GM12878 (cell line): Measurements from ENCODE around the gene PARS2. TPM values are rescaled to one million over a fixed set of nuclear protein-coding genes. Genes with fewer than 3 reads are reported as not detected.
A peak's percentile ranks its signal among the peaks of the same experiment; 100 is the strongest.

ENCODE experiments used
- ATAC-seq: fragments of 200-7000 bp; cut with Tn5 transposase; 3 replicates; pipeline ENCODE4 v1.9.1; 2020; ENCODE audit warnings: mild to moderate bottlenecking, moderate library complexity
- BruUV-seq: library from RNA; stranded (reverse); fragments of 400-500 nt; replicated peaks from 2 replicates; lab custom pipeline; 2021; lab: Mats Ljungman, UMichigan
- CTCF ChIA-PET: fragments of 300-600 bp; sonication (Branson Sonifier 250); formaldehyde crosslinking; extraction: SDS; loops from one replicate; lab custom pipeline; 2021; ENCODE audit warnings: inconsistent platforms; lab: Yijun Ruan, JAX
- POLR2A ChIA-PET: fragments of 350-600 bp; formaldehyde crosslinking; extraction: SDS; loops from one replicate; lab custom pipeline; 2021; ENCODE audit warnings: inconsistent platforms; lab: Charles Lee
- RAD21 ChIA-PET: fragments of 300-600 bp; sonication (Branson Sonifier 250); formaldehyde crosslinking; loops from one replicate; lab custom pipeline; 2023; ENCODE audit warnings: antibody characterized with exemption; ENCODE audit not compliant: unreplicated experiment; lab: Charles Lee
- SMC1A ChIA-PET: fragments of 300-600 bp; sonication (Branson Sonifier 250); formaldehyde crosslinking; loops from one replicate; lab custom pipeline; 2023; ENCODE audit not compliant: unreplicated experiment, uncharacterized antibody; lab: Charles Lee
- DNase-seq: peaks from one replicate; pipeline ENCODE4 v3.0.0-alpha.2; 2011; ENCODE audit warnings: low read depth, low spot score
- FAIRE-seq: peaks from 3 replicates; lab custom pipeline; 2011; peaks lifted over from hg19 to GRCh38; lab: Jason Lieb, UNC
- H2AFZ ChIP-seq: 2 replicates; pipeline ENCODE4 v1.6.0; 2011; ENCODE audit warnings: low read depth, low read length, control low read depth; ENCODE audit not compliant: control insufficient read depth
- H3K27ac ChIP-seq: 2 replicates; pipeline ENCODE4 v1.5.1; 2011; ENCODE audit warnings: control low read depth; ENCODE audit not compliant: control insufficient read depth, insufficient read depth
- H3K27me3 ChIP-seq, 2 experiments: replicated peaks in 1 of 2; 2 replicates each; pipeline versions ENCODE4 v1.6.0 to v1.6.1; 2011; ENCODE audit warnings: low read length in 1 of 2; ENCODE audit not compliant: control insufficient read depth in 2 of 2, insufficient read depth in 2 of 2
- H3K36me3 ChIP-seq, 2 experiments: 2 replicates each; pipeline ENCODE4 v1.5.1; 2011; ENCODE audit warnings: low read length in 1 of 2; ENCODE audit not compliant: control insufficient read depth in 2 of 2, insufficient read depth in 2 of 2
- H3K4me1 ChIP-seq: 2 replicates; pipeline ENCODE4 v1.6.1; 2011; ENCODE audit warnings: mild to moderate bottlenecking, low read length, moderate library complexity, mixed read lengths; ENCODE audit not compliant: control insufficient read depth, insufficient read depth
- H3K4me2 ChIP-seq: 2 replicates; pipeline ENCODE4 v1.6.0; 2011; ENCODE audit warnings: control low read depth; ENCODE audit not compliant: control insufficient read depth, insufficient read depth
- H3K4me3 ChIP-seq: fragments of 200-600 bp; sonication (generic); 2 replicates; pipeline ENCODE4 v1.5.1; 2016
- H3K79me2 ChIP-seq: 2 replicates; pipeline ENCODE4 v1.6.0; 2011; ENCODE audit warnings: low read length; ENCODE audit not compliant: control insufficient read depth, insufficient read depth
- H3K9ac ChIP-seq: 2 replicates; pipeline ENCODE4 v1.8.0; 2011; ENCODE audit warnings: low read length, control low read depth, mixed read lengths; ENCODE audit not compliant: control insufficient read depth, insufficient read depth
- H3K9me3 ChIP-seq: replicated peaks from 3 replicates; pipeline ENCODE4 v1.5.1; 2011; ENCODE audit warnings: mild to moderate bottlenecking, low read length; ENCODE audit not compliant: control insufficient read depth, insufficient read depth
- H4K20me1 ChIP-seq: 2 replicates; pipeline ENCODE4 v1.6.0; 2011; ENCODE audit not compliant: control insufficient read depth, insufficient read depth
- CBX3 ChIP-seq: fragments of 200-600 bp; sonication (generic); IDR thresholded peaks from 2 replicates; pipeline ENCODE4 v1.6.1; 2016; ENCODE audit warnings: low read depth, borderline replicate concordance
- WGBS: methylation state at CpG from one replicate; pipeline ENCODE4 v1.1.6; 2016; ENCODE audit warnings: low lambda C conversion rate; ENCODE audit not compliant: insufficient replicate concordance, insufficient coverage; ENCODE audit errors: missing lambda C conversion rate; 5-methylcytosine and 5-hydroxymethylcytosine counted together
- in situ Hi-C: fragments of 300-500 bp; cut with MboI; formaldehyde crosslinking; loops from 9 replicates; pipeline ENCODE4 v1.14.3; 2018; ENCODE audit warnings: mixed read lengths
- intact Hi-C: fragments of 100-400 bp; cut with micrococcal nuclease; formaldehyde crosslinking; loops from one replicate; pipeline ENCODE4 v1.14.2; 2022; ENCODE audit not compliant: unreplicated experiment
- polyA plus RNA-seq, 11 experiments: library from polyadenylated mRNA; depleted of rRNA in 4 of 11; unstranded in 6 of 11; stranded (reverse) in 5 of 11; fragments of >200 nt; fragmentation: Nextera tagmentation in 4 of 11; fragmentation: Illumina TruSeq in 1 of 11; extraction: Ambion mirVana in 4 of 11; extraction: Trizol in 1 of 11; gene quantifications; 1 replicate in 1 of 11; 2 replicates in 10 of 11; pipeline versions ENCODE4 v1.2.1 to v1.2.3, GENCODE V29; 2011 to 2016; ENCODE audit warnings: inconsistent platforms in 2 of 11, missing spikeins in 2 of 11, low read depth in 1 of 11
- total RNA-seq, 4 experiments: library from RNA; depleted of rRNA in 3 of 4; stranded (reverse); fragments of >200 nt in 3 of 4; fragmentation: Illumina TruSeq in 1 of 4; extraction: Trizol in 1 of 4; gene quantifications; 2 replicates each; pipeline versions ENCODE4 v1.2.1 to v1.2.3, GENCODE V29; 2013 to 2021
- TF ChIP-seq, protein P1 (sequence below): fragments of 450-650 bp; IDR thresholded peaks from 2 replicates; pipeline ENCODE4 v1.6.1; 2016; ENCODE audit warnings: mild to moderate bottlenecking
- TF ChIP-seq, protein P2 (sequence below): IDR thresholded peaks from 2 replicates; pipeline ENCODE4 v1.6.1; 2011; ENCODE audit warnings: low read depth, low read length, improper control_type of control experiment, borderline replicate concordance
- TF ChIP-seq, protein P3 (sequence below): IDR thresholded peaks from 2 replicates; pipeline ENCODE4 v1.6.1; 2012; ENCODE audit warnings: improper control_type of control experiment, low read depth, low read length; ENCODE audit not compliant: insufficient replicate concordance
- TF ChIP-seq, protein P4 (sequence below): fragments of 450-650 bp; conservative IDR thresholded peaks from 2 replicates; pipeline ENCODE4 v1.6.1; 2017; ENCODE audit warnings: mild to moderate bottlenecking, moderate library complexity

The PARS2 gene
- total and polyA plus RNA-seq, 10 of the 15 experiments (the other 5 are each of a cell fraction or from before 2014, with no cell fraction given): 3.7 to 12.2 (median 5.9) TPM

DNA sequence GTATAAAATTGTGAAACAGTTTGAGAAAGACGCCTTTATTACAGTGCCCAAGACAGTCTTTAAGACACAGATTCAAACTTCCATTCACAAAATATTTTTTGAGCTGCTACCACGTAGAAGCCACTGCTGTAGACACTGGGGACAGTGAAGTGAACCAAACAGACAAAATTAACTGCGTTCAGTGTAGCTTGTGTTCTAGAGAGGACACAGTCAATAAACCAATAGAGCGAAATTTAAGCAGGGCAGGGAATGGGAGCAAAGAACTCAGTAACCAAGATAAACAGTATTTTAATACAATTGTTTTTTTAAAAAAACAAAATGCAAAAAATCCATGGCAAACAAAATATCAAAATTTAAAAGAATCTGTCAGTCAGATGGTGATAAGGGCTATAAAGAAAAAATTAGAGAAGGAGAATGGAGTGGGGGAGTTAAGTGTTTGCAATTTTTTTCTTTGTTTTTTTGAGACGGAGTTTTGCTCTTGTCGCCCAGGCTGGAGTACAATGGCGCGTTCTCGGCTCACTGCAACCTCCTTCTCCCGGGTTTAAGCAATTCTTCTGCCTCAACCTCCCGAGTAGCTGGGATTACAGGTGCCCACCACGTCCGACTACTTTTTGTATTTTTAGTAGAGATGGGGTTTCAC lies 719 bp upstream of the PARS2 start:
- in situ Hi-C loops (no loop called here), intact Hi-C loops (loop anchor here (2.0 kb wide), 2 partner anchors 36 to 50 kb away; partner anchors contain the start of genes TTC22 and TTC4)
- CTCF ChIA-PET: interaction anchor here (0.6 to 8.9 kb wide), 3 partner anchors 15 to 233 kb away, joined by 3 to 60 read pairs (median 3); partner anchors contain the start of gene TTC22
- RAD21 ChIA-PET: no interaction called here
- DNase-seq (no peak), ATAC-seq (peak; percentile 42), FAIRE-seq (no peak)
- H3K27me3 ChIP-seq: no peaks in the 10 kb centered on the region
- H4K20me1 ChIP-seq: no peaks in the 10 kb centered on the region
- peak overlapping the region; percentile 69 for H3K4me3 ChIP-seq
- H3K9me3 ChIP-seq: no peaks in the 10 kb centered on the region
- no peaks in the 10 kb centered on the region for H3K36me3 ChIP-seq
- TF ChIP-seq, protein P1, sequence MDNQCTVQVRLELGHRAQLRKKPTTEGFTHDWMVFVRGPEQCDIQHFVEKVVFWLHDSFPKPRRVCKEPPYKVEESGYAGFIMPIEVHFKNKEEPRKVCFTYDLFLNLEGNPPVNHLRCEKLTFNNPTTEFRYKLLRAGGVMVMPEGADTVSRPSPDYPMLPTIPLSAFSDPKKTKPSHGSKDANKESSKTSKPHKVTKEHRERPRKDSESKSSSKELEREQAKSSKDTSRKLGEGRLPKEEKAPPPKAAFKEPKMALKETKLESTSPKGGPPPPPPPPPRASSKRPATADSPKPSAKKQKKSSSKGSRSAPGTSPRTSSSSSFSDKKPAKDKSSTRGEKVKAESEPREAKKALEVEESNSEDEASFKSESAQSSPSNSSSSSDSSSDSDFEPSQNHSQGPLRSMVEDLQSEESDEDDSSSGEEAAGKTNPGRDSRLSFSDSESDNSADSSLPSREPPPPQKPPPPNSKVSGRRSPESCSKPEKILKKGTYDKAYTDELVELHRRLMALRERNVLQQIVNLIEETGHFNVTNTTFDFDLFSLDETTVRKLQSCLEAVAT: peak; percentile 44; the same call in 1 of the 2 replicates
- TF ChIP-seq, protein P2, sequence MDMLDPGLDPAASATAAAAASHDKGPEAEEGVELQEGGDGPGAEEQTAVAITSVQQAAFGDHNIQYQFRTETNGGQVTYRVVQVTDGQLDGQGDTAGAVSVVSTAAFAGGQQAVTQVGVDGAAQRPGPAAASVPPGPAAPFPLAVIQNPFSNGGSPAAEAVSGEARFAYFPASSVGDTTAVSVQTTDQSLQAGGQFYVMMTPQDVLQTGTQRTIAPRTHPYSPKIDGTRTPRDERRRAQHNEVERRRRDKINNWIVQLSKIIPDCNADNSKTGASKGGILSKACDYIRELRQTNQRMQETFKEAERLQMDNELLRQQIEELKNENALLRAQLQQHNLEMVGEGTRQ: no peak
- TF ChIP-seq, protein P3, sequence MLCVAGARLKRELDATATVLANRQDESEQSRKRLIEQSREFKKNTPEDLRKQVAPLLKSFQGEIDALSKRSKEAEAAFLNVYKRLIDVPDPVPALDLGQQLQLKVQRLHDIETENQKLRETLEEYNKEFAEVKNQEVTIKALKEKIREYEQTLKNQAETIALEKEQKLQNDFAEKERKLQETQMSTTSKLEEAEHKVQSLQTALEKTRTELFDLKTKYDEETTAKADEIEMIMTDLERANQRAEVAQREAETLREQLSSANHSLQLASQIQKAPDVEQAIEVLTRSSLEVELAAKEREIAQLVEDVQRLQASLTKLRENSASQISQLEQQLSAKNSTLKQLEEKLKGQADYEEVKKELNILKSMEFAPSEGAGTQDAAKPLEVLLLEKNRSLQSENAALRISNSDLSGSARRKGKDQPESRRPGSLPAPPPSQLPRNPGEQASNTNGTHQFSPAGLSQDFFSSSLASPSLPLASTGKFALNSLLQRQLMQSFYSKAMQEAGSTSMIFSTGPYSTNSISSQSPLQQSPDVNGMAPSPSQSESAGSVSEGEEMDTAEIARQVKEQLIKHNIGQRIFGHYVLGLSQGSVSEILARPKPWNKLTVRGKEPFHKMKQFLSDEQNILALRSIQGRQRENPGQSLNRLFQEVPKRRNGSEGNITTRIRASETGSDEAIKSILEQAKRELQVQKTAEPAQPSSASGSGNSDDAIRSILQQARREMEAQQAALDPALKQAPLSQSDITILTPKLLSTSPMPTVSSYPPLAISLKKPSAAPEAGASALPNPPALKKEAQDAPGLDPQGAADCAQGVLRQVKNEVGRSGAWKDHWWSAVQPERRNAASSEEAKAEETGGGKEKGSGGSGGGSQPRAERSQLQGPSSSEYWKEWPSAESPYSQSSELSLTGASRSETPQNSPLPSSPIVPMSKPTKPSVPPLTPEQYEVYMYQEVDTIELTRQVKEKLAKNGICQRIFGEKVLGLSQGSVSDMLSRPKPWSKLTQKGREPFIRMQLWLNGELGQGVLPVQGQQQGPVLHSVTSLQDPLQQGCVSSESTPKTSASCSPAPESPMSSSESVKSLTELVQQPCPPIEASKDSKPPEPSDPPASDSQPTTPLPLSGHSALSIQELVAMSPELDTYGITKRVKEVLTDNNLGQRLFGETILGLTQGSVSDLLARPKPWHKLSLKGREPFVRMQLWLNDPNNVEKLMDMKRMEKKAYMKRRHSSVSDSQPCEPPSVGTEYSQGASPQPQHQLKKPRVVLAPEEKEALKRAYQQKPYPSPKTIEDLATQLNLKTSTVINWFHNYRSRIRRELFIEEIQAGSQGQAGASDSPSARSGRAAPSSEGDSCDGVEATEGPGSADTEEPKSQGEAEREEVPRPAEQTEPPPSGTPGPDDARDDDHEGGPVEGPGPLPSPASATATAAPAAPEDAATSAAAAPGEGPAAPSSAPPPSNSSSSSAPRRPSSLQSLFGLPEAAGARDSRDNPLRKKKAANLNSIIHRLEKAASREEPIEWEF: no peak
- TF ChIP-seq, protein P4, sequence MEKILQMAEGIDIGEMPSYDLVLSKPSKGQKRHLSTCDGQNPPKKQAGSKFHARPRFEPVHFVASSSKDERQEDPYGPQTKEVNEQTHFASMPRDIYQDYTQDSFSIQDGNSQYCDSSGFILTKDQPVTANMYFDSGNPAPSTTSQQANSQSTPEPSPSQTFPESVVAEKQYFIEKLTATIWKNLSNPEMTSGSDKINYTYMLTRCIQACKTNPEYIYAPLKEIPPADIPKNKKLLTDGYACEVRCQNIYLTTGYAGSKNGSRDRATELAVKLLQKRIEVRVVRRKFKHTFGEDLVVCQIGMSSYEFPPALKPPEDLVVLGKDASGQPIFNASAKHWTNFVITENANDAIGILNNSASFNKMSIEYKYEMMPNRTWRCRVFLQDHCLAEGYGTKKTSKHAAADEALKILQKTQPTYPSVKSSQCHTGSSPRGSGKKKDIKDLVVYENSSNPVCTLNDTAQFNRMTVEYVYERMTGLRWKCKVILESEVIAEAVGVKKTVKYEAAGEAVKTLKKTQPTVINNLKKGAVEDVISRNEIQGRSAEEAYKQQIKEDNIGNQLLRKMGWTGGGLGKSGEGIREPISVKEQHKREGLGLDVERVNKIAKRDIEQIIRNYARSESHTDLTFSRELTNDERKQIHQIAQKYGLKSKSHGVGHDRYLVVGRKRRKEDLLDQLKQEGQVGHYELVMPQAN: 0 out of 2 replicates have a peak, but pooled peaks have one; percentile 28
- TF ChIP-seq CBX3: no peak
- 26% methylated on average over 13 of the region's 13 CpGs for WGBS
- H3K4me2 ChIP-seq: peak overlapping the region; percentile 93
- peaks cover 9% of the 10 kb centered on the region for H3K4me1 ChIP-seq
- SMC1A ChIA-PET: interaction anchor here (0.8 to 2.2 kb wide), 3 partner anchors 13 to 37 kb away, joined by 3 to 11 read pairs (median 4); no protein-coding TSS in a partner anchor
- H3K9ac ChIP-seq: peak overlapping the region; percentile 56
- BruUV-seq: no TSS peak
- H3K27ac ChIP-seq: no peak overlapping the region
- POLR2A ChIA-PET: interaction anchor here (1.0 to 1.4 kb wide), 2 partner anchors 34 to 37 kb away, joined by 3 read pairs; no protein-coding TSS in a partner anchor
- peaks cover 17% of the 10 kb centered on the region for H3K79me2 ChIP-seq
- peak overlapping the region; percentile 93 for H2AFZ ChIP-seq
